Keratinocyte (primary cell): ENCODE measurements around the gene MAP3K2. TPM values are rescaled to one million over a fixed set of nuclear protein-coding genes. Genes with fewer than 3 reads are reported as not detected.

Experiments used
- DNase-seq: peaks from one replicate; pipeline ENCODE4 v3.0.0-alpha.2; 2011; ENCODE audit warnings: low read depth, missing footprints, low spot score
- FAIRE-seq: peaks from 2 replicates; lab custom pipeline; 2011; peaks lifted over from hg19 to GRCh38; lab: Jason Lieb, UNC
- H2AFZ ChIP-seq: 2 replicates; pipeline ENCODE4 v1.6.0; 2012; ENCODE audit warnings: low read length, control low read depth, inconsistent platforms; ENCODE audit not compliant: control insufficient read depth
- H3K27ac ChIP-seq: 2 replicates; pipeline ENCODE4 v1.5.1; 2011; ENCODE audit warnings: low read length; ENCODE audit not compliant: control insufficient read depth, insufficient read depth
- H3K27me3 ChIP-seq: 3 replicates; pipeline ENCODE4 v1.6.0; 2011; ENCODE audit warnings: low read length; ENCODE audit not compliant: control insufficient read depth, insufficient read depth; ENCODE audit errors: extremely low read depth
- H3K36me3 ChIP-seq, 2 experiments: 2 replicates in 1 of 2; 3 replicates in 1 of 2; pipeline ENCODE4 v1.5.1; 2011; ENCODE audit warnings: low read length in 2 of 2, mild to moderate bottlenecking in 1 of 2; ENCODE audit not compliant: control insufficient read depth in 2 of 2, insufficient read depth in 2 of 2; ENCODE audit errors: extremely low read depth in 1 of 2
- H3K4me1 ChIP-seq: 3 replicates; pipeline ENCODE4 v1.5.1; 2011; ENCODE audit warnings: low read length; ENCODE audit not compliant: control insufficient read depth, insufficient read depth; ENCODE audit errors: extremely low read depth
- H3K4me2 ChIP-seq: 3 replicates; pipeline ENCODE4 v1.6.0; 2011; ENCODE audit warnings: low read depth, low read length; ENCODE audit not compliant: control insufficient read depth, insufficient read depth; ENCODE audit errors: extremely low read depth
- H3K4me3 ChIP-seq, 3 experiments: fragments of 200-600 bp in 1 of 3; sonication (generic) in 1 of 3; 2 replicates in 2 of 3; 3 replicates in 1 of 3; pipeline ENCODE4 v1.5.1; 2011 to 2016; ENCODE audit warnings: low read length in 3 of 3, mild to moderate bottlenecking in 3 of 3, control low read depth in 2 of 3, inconsistent platforms in 1 of 3, low read depth in 1 of 3, mixed read lengths in 1 of 3, mixed run types in 1 of 3, moderate library complexity in 1 of 3; ENCODE audit not compliant: control insufficient read depth in 2 of 3, insufficient read depth in 2 of 3; ENCODE audit errors: extremely low read depth in 1 of 3
- H3K79me2 ChIP-seq: 2 replicates; pipeline ENCODE4 v1.6.0; 2012; ENCODE audit warnings: low read length; ENCODE audit not compliant: control insufficient read depth, insufficient read depth
- H3K9ac ChIP-seq: 3 replicates; pipeline ENCODE4 v1.6.0; 2011; ENCODE audit warnings: low read length; ENCODE audit not compliant: control insufficient read depth, insufficient read depth; ENCODE audit errors: extremely low read depth
- H3K9me1 ChIP-seq: 3 replicates; pipeline ENCODE4 v1.6.0; 2011; ENCODE audit warnings: low read length; ENCODE audit not compliant: control insufficient read depth, insufficient read depth; ENCODE audit errors: extremely low read depth
- H3K9me3 ChIP-seq: 2 replicates; pipeline ENCODE4 v1.5.1; 2012; ENCODE audit warnings: low read depth, low read length; ENCODE audit not compliant: control insufficient read depth
- H4K20me1 ChIP-seq: 3 replicates; pipeline ENCODE4 v1.6.0; 2011; ENCODE audit warnings: low read length; ENCODE audit not compliant: control insufficient read depth, insufficient read depth; ENCODE audit errors: extremely low read depth
- CTCF ChIP-seq, 3 experiments: IDR thresholded peaks in 1 of 3; conservative IDR thresholded peaks in 1 of 3; optimal IDR thresholded peaks in 1 of 3; 2 replicates in 2 of 3; 3 replicates in 1 of 3; pipeline versions ENCODE3 to v1.5.1; 2011; ENCODE audit warnings: low read length in 3 of 3, mild to moderate bottlenecking in 3 of 3, moderate library complexity in 2 of 3, control low read depth in 1 of 3, inconsistent platforms in 1 of 3; ENCODE audit not compliant: insufficient read depth in 2 of 3; ENCODE audit errors: extremely low read depth in 1 of 3
- EZH2 ChIP-seq: IDR thresholded peaks from one replicate; pipeline ENCODE4 v1.6.1; 2012; ENCODE audit warnings: inconsistent platforms, mild to moderate bottlenecking, low read length, moderate library complexity
- dilution Hi-C: fragments of 300-500 bp; cut with MboI; formaldehyde crosslinking; loops from one replicate; pipeline ENCODE4 v1.7.0; 2020; ENCODE audit warnings: low sequenced_read_pairs; ENCODE audit not compliant: extremely low pct_ligation_motif_present
- polyA plus RNA-seq, 5 experiments: library from polyadenylated mRNA; depleted of rRNA in 3 of 5; stranded (reverse) in 3 of 5; stranded (forward) in 1 of 5; unstranded in 1 of 5; fragments of >200 nt; gene quantifications; 1 replicate in 1 of 5; 2 replicates in 3 of 5; 3 replicates in 1 of 5; pipeline versions ENCODE4 v1.2.1 to v1.2.3, GENCODE V29; 2011 to 2012; ENCODE audit warnings: missing spikeins in 2 of 5, low read depth in 1 of 5, low replicate concordance in 1 of 5

The MAP3K2 gene
- polyA plus RNA-seq, 1 donor (not counting 4 experiments of a cell fraction or from before 2014, with no cell fraction given), result 11.9 TPM

GRCh38 chr2:127343277-127343676 is 44.5 kb downstream of the MAP3K2 start:
- no peak for DNase-seq
- no peak overlapping the region for H2AFZ ChIP-seq
- dilution Hi-C loops, result no loop called here
- H3K4me2 ChIP-seq, result no peak overlapping the region
- no peak overlapping the region for H3K9ac ChIP-seq
- no peak overlapping the region for H3K4me3 ChIP-seq
- no peak for FAIRE-seq
- TF ChIP-seq EZH2 (no peak), CTCF (optimal IDR thresholded peaks at IDR 0.05 in 1 of 3, IDR thresholded peaks at IDR 0.05 in 1 of 3, conservative IDR thresholded peaks at IDR 0.05 in 1 of 3; ENCODE audit: extremely low read depth in 1 of 3, insufficient read depth in 2 of 3, low read length in 3 of 3) (no peak)
- no peaks in the 10 kb centered on the region for H3K36me3 ChIP-seq
- H3K9me1 ChIP-seq, result no peaks in the 10 kb centered on the region
- H3K79me2 ChIP-seq, result peaks cover 31% of the 10 kb centered on the region
- H3K27me3 ChIP-seq, result no peaks in the 10 kb centered on the region
- no peak overlapping the region for H3K27ac ChIP-seq
- H3K4me1 ChIP-seq, result no peaks in the 10 kb centered on the region
- no peaks in the 10 kb centered on the region for H3K9me3 ChIP-seq
- no peaks in the 10 kb centered on the region for H4K20me1 ChIP-seq

GRCh38 chr2:127342101-127342500 is 45.7 kb downstream of the MAP3K2 start:
- H3K27ac ChIP-seq, result no peak overlapping the region
- H3K27me3 ChIP-seq, result no peaks in the 10 kb centered on the region
- no peak overlapping the region for H3K9ac ChIP-seq
- TF ChIP-seq EZH2 (no peak), CTCF (optimal IDR thresholded peaks at IDR 0.05 in 1 of 3, IDR thresholded peaks at IDR 0.05 in 1 of 3, conservative IDR thresholded peaks at IDR 0.05 in 1 of 3; ENCODE audit: extremely low read depth in 1 of 3, insufficient read depth in 2 of 3, low read length in 3 of 3) (no peak)
- no peaks in the 10 kb centered on the region for H3K36me3 ChIP-seq
- peaks cover 24% of the 10 kb centered on the region for H3K79me2 ChIP-seq
- DNase-seq (no peak), FAIRE-seq (no peak)
- dilution Hi-C loops, result no loop called here
- H3K4me2 ChIP-seq, result no peak overlapping the region
- H4K20me1 ChIP-seq, result no peaks in the 10 kb centered on the region
- H2AFZ ChIP-seq, result no peak overlapping the region
- H3K4me3 ChIP-seq, result no peak overlapping the region
- H3K9me1 ChIP-seq, result no peaks in the 10 kb centered on the region
- no peaks in the 10 kb centered on the region for H3K4me1 ChIP-seq
- H3K9me3 ChIP-seq, result no peaks in the 10 kb centered on the region
